GM12875 (cell line): ENCODE data around the gene CAPN10.
A peak's percentile ranks its signal among the peaks of the same experiment; 100 is the strongest.

ENCODE experiments used
- H3K4me3 ChIP-seq: one replicate; pipeline ENCODE4 v1.5.1; 2011; ENCODE audit warnings: low read depth, low read length, control low read depth
- TF ChIP-seq, protein P1 (sequence below): IDR thresholded peaks from 2 replicates; pipeline ENCODE4 v1.5.1; 2011; ENCODE audit warnings: low read depth, mild to moderate bottlenecking, control low read depth, inconsistent platforms, low read length, moderate library complexity, borderline replicate concordance; ENCODE audit not compliant: insufficient read depth

Gene CAPN10

DNA sequence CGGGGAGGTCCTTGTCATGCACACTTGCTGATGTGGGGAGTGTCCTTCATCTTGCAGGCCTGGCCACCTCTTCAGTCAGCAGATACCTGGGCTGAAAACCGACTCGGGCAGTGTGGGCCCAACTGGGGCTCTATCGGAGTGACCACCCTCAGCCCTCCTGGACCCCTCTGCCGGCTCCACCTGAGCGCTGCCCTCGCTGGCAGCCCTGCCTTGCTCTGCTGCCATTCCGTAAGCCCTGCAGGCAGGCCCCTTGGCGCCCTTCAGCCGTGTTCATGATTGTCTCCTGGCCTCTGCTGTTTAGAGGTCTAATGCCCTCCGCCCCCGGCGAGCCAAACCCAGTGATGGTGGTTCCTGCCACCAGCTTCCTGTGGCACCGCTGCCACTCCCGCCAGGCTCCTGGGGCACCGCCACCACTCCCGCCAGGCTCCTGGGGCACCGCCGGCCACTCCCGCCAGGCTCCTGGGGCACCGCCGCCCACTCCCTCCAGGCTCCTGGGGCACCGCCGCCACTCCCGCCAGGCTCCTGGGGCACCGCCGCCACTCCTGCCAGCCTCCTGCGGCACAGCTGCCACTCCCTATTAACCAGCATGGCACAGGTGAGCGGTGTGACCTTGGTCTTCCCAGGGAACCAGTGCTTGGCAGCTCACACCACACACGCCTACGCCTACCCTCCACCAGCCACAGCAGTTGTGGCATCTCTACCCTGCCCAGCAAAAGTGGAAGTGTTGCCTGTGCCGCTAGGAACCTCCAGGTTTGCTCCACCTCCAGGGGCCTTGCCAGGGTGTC, 15.9 kb downstream of the CAPN10 start:
- TF ChIP-seq, protein P1, sequence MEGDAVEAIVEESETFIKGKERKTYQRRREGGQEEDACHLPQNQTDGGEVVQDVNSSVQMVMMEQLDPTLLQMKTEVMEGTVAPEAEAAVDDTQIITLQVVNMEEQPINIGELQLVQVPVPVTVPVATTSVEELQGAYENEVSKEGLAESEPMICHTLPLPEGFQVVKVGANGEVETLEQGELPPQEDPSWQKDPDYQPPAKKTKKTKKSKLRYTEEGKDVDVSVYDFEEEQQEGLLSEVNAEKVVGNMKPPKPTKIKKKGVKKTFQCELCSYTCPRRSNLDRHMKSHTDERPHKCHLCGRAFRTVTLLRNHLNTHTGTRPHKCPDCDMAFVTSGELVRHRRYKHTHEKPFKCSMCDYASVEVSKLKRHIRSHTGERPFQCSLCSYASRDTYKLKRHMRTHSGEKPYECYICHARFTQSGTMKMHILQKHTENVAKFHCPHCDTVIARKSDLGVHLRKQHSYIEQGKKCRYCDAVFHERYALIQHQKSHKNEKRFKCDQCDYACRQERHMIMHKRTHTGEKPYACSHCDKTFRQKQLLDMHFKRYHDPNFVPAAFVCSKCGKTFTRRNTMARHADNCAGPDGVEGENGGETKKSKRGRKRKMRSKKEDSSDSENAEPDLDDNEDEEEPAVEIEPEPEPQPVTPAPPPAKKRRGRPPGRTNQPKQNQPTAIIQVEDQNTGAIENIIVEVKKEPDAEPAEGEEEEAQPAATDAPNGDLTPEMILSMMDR, result no peak
- no peak overlapping the region for H3K4me3 ChIP-seq

DNA sequence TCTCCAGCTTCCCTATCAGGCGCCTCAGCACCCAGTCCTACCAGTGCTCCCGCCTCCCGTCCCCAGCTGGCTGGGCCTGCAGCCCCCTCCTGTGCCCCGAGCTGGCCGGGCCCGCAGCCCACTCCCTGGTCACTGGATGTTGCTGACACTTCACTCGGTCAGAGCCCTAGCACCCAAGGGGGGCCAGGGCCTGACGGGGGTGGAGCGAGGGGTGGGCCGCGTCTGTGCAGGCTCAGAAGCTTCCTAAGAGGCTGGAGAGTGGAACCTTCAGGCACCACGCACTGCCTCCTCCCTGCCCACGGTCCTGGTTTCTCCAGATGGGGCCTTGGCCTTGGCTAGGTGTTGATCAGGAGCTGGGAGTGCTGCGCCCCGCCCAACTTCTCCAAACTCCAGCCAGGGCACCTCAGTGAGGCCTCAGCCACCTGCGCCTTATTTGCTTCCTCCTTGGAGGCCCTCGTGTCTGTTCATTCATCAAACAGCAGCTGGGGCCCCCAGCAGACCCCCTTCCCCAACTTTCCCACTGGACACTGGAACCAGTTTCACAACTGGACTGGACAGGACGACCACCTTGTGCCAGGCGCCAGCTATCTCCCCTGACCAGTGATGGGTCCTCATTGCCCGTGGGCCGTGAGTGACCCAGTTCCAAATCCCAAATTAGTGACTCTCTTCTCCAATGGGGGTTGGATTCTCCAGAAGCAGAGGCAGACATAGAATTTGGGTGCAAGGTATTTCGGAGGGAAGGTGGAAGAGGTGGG, 16.7 kb downstream of the CAPN10 start:
- no peak overlapping the region for H3K4me3 ChIP-seq

DNA sequence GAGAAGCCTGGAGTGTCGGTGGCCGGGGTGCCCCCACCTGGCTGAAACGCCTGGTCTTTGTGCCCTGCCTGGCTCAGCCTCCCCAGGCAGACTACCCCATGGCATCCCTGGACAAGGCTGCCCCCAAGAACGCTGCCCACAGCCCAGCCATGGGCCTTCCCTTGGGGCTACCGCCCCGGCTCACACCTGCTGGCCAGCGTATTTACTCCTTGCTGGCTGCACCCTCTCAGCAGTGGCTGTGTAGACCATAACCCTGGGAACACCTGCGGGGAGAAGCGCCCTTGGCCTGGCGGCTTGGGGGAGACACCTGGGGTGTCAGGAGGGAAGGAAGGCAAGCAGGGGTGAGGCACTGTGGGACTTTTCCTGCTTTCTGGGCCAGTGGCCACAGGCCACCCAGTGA, 17.3 kb downstream of the CAPN10 start:
- TF ChIP-seq, protein P1, result no peak
- H3K4me3 ChIP-seq, result no peak overlapping the region

More for the DNA sequence above, 16.7 kb downstream of the CAPN10 start:
- TF ChIP-seq, protein P1, result no peak

DNA sequence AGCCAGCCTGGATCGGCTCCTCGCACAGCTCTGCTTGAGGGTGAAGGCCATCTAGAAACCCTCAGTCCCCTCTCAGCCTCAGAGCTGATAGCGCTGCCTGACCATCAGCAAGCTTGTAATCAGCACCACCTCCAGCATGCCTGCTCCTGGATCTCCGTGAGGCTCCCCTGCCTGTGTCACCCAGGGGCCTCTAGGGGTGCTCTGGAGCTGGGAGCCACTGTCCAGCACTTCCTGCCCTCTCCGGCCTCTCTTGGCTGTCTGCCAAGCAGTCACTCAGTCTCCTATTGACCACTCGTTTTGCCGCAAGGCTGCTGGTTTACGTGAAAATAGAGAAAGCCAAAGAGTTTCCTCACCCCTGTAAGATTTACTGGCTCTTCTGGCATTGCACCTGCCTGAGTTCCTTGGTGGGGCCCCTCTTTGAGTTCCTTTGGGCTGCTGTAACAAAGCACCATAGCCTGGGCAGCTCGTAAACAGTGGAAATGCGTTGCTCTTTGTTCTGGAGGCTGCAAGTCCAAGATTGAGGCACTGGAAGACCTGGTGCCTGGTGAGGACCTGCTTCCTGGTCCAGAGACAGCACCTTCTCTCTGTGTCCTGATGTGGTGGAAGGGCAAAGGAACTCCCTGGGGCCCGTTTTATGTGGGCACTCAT, 17.9 kb downstream of the CAPN10 start:
- TF ChIP-seq, protein P1, result peak; percentile 77
- H3K4me3 ChIP-seq, result no peak overlapping the region

DNA sequence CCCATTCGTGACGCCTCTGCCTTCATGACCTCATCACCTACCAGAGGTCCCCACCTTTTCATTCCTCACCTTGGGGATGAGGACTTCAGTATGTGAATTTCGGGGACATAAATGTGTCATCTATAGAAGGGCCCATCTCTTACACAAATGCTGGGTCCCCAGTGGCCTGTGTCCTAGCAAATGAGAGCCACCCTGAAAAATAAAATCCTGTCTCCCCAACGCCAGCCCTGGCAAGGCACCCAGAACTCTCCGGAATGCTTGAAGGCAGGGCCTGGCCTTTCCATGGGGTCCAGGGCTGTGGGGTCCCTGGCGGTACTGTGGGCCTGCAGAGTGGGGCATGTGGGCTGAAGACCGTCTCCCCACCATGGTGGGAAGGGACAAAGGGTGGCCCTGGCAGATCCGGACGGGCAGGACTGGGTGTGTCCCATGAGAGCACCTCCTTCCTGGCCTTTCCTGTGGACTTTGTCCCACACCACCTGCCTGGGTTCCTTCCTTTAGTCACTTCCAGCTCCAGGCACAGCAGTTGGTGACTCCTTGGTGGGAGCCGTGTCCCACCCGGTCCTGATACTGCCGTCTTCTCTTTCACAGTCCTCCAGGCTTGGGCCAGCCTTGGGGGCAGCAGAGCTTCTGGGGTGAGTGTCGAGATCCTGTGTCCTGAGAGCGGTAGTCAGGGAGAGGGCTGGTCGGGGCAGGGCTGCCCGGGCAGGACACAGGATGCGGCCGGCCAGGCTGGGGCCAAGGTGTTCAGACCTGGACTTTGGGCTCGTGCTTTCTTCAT, 18.6 kb downstream of the CAPN10 start:
- no peak overlapping the region for H3K4me3 ChIP-seq
- TF ChIP-seq, protein P1, result no peak

DNA sequence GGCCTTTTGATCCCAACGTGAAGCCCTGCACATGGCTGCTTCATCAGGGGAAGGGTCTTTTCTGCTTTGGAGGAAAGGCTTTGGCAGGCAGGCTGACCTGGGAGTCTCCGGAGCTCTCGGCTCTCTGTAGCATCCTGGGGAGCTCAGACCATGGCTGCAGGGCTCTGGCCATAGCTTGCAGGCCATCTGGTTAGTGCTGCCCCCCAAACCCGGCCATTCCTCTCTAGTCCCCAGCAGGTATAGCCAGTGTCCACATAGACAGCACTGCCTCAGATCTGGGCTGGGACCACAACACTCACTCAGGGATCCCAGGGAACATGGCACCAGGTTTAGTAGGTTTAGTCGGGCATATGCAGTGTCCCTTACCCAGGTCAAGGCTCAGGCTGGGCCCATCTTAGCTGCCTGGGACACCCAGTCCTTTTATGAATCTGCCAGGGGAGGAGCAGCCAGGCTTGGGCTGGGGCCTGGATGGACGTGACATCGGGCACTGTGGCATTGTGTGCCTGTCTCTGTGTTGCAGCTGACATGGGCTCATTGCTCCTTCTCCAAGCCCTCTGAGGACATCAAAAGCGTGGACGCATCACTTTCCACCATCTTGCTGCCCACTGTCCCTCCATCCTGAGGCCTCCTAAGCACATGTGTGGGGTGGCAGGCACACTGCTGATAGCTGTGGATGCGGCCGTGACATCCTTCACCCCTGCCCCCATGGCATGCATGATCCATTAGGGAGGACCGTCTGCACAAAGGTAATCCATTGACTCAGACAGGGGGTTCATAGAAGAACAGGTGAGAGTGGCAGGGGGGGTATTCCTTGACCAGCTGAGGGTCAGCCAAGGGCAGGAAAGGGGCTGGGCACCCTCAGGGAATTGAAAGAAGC, 19.6 kb downstream of the CAPN10 start:
- TF ChIP-seq, protein P1, result no peak
- H3K4me3 ChIP-seq, result no peak overlapping the region
